ENCODE results near the gene DNMBP.
A peak's percentile ranks its signal among the peaks of the same experiment; 100 is the strongest.

Gene DNMBP

DNA sequence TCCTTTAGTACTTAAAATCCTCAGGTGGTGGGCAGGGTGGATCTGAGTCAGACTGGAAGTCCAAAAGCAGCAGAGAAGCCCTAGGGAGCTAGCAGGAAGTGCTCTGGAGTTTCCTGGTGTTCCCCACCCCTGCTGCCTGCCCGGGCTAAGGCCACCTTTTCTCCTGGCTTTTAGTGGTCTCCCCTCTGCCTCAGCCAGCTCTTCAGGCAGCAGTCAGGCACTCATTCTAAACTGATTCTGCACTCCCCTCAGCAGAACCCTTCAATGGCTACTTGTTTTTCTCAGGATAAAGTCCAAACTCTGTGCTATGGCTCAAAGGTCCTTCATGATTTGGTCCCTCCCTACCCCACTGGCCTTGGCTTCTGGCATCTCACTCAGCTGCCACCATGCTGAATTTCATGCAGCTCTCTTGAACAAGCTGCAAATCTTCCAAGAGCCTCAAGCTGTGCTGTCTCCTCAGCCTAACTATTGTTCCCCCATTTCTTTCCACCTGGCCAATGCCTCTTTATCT lies 28.9 kb upstream of the DNMBP start:
- Histone ChIP-seq H3K36me3 (ENCODE audit: control insufficient read depth in 2 of 2, insufficient read depth in 2 of 2, low read length in 2 of 2) (no peaks in the 10 kb centered on the region), H3K27me3 (ENCODE audit: control insufficient read depth in 2 of 2, insufficient read depth in 2 of 2, low read length in 2 of 2) (no peaks in the 10 kb centered on the region), H3K9me3 (ENCODE audit: control insufficient read depth in 2 of 2, low read length in 2 of 2) (no peaks in the 10 kb centered on the region), H3K27ac (ENCODE audit: low read depth in 2 of 2, low read length in 2 of 2) (peak overlapping the region; percentile 54 to 55), H3K4me1 (ENCODE audit: control insufficient read depth in 2 of 2, insufficient read depth in 2 of 2, low read length in 2 of 2) (peaks cover 11 to 15% of the 10 kb centered on the region in 2 donors), H3K4me3 (ENCODE audit: low read length in 2 of 2) (peak overlapping the region in 1 of 2 donors; percentile 15), H3K9ac (ENCODE audit: low read depth in 1 of 2, low read length in 2 of 2) (no peak overlapping the region)

DNA sequence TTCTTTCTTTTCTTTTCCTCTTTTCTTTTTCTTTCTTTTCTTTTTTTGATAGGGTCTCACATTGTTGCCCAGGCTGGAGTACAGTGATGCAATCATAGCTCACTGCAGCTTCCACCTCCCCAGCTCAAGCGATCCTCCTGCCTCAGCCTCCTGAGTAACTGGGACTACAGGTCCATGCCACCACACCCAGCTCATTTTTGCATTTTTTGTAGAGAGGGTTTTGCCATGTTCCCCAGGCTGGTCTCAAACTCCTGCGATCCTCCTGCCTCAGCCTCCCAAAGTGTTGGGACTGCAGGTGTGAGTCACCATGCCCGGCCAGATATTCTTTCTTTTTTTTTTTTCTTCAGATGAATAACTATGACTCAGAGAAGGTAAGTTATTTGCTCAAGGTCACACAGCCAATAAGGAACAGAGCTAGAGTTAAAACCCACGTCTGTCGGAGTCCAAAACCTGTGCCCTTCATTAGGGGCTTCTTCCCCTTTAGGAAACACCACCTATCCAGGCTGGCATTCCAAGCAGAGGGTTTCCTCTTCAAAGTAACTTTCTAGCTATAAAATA lies 28.1 kb upstream of the DNMBP start:
- Histone ChIP-seq H3K4me3 (ENCODE audit: low read length in 2 of 2) (no peak overlapping the region), H3K36me3 (ENCODE audit: control insufficient read depth in 2 of 2, insufficient read depth in 2 of 2, low read length in 2 of 2) (no peaks in the 10 kb centered on the region), H3K27me3 (ENCODE audit: control insufficient read depth in 2 of 2, insufficient read depth in 2 of 2, low read length in 2 of 2) (no peaks in the 10 kb centered on the region), H3K9ac (ENCODE audit: low read depth in 1 of 2, low read length in 2 of 2) (no peak overlapping the region), H3K4me1 (ENCODE audit: control insufficient read depth in 2 of 2, insufficient read depth in 2 of 2, low read length in 2 of 2) (peaks cover 11 to 15% of the 10 kb centered on the region in 2 donors), H3K9me3 (ENCODE audit: control insufficient read depth in 2 of 2, low read length in 2 of 2) (no peaks in the 10 kb centered on the region), H3K27ac (ENCODE audit: low read depth in 2 of 2, low read length in 2 of 2) (peak overlapping the region; percentile 54 to 55)

DNA sequence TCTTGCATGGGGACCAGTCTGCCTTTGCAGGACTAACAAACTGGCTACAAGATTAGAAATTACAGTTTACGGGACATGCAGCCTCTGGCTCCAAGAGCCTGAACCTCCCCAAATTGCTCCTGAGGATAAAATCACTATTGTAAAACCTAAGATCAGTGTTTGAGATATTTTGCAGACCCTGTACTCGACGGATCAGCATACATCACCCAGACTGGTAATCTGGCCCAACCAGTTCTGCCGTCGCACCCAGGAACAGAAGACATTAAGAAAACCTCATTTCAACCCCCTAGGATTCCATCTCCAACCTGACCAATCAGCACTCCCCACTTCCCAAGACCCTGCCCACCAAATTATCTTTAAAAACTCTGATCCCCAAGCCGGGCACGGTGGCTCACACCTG lies 27.1 kb upstream of the DNMBP start:
- Histone ChIP-seq H3K9me3 (ENCODE audit: control insufficient read depth in 2 of 2, low read length in 2 of 2) (no peaks in the 10 kb centered on the region), H3K27ac (ENCODE audit: low read depth in 2 of 2, low read length in 2 of 2) (no peak overlapping the region), H3K4me3 (ENCODE audit: low read length in 2 of 2) (no peak overlapping the region), H3K4me1 (ENCODE audit: control insufficient read depth in 2 of 2, insufficient read depth in 2 of 2, low read length in 2 of 2) (peaks cover 11 to 15% of the 10 kb centered on the region in 2 donors), H3K36me3 (ENCODE audit: control insufficient read depth in 2 of 2, insufficient read depth in 2 of 2, low read length in 2 of 2) (no peaks in the 10 kb centered on the region), H3K9ac (ENCODE audit: low read depth in 1 of 2, low read length in 2 of 2) (no peak overlapping the region), H3K27me3 (ENCODE audit: control insufficient read depth in 2 of 2, insufficient read depth in 2 of 2, low read length in 2 of 2) (no peaks in the 10 kb centered on the region)

DNA sequence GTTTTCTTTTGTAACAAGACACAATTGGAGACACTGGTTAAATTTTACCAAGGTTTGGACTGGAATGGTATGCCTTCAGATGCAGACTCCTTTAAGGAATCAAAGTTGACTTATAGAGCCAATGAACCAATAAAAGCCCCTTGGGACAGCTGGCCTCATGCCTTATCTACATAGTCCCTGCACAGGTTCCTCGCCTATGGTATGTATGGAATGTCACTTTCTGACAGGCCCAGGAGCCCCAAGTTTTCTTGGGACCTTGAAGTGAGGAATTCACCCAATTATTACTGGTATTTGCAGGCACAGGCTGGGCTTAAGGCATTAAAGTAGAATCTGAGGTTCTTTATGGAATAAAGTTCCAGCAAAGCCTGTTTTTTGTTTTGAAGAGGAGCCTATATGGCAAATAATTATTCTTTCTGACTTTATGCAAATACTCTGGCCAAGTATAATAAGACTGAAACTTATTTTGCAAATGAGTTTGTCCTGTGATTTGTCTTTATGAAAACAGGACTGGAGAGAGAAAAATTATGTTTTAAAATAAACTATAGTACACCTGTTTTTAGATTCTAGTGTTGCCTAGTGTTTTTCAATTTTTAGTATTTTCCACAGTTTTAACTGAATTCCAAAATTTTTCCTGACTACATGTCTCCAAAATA lies 24.1 kb upstream of the DNMBP start:
- Histone ChIP-seq H3K9me3 (ENCODE audit: control insufficient read depth in 2 of 2, low read length in 2 of 2) (no peaks in the 10 kb centered on the region), H3K27me3 (ENCODE audit: control insufficient read depth in 2 of 2, insufficient read depth in 2 of 2, low read length in 2 of 2) (no peaks in the 10 kb centered on the region)

DNA sequence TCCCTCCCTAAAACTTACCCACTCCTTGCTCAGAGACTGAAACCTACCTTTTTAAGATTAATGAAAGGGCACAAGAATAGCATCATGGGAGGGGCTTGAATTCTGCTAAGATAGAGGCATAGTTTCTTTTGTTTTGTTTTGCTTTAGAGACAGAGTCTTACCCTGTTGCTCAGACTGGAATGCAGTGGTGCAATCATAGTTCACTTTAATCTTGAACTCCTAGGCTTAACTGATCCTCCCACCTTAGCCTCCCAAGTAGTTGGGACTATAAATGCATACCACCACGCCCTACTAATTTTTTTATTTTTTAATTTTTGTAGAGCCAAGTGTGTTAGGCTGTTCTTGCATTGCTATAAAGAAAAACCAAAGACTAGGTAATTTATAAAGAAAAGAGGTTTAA lies 17.7 kb upstream of the DNMBP start:
- Histone ChIP-seq H3K9ac (ENCODE audit: low read depth in 1 of 2, low read length in 2 of 2) (no peak overlapping the region), H3K4me1 (ENCODE audit: control insufficient read depth in 2 of 2, insufficient read depth in 2 of 2, low read length in 2 of 2) (no peaks in the 10 kb centered on the region), H3K36me3 (ENCODE audit: control insufficient read depth in 2 of 2, insufficient read depth in 2 of 2, low read length in 2 of 2) (no peaks in the 10 kb centered on the region), H3K9me3 (ENCODE audit: control insufficient read depth in 2 of 2, low read length in 2 of 2) (peaks cover 4 to 6% of the 10 kb centered on the region in 2 donors), H3K27ac (ENCODE audit: low read depth in 2 of 2, low read length in 2 of 2) (no peak overlapping the region), H3K27me3 (ENCODE audit: control insufficient read depth in 2 of 2, insufficient read depth in 2 of 2, low read length in 2 of 2) (no peaks in the 10 kb centered on the region), H3K4me3 (ENCODE audit: low read length in 2 of 2) (no peak overlapping the region)

More for the DNA sequence above, 24.1 kb upstream of the DNMBP start:
- no peaks in the 10 kb centered on the region for H3K36me3 ChIP-seq (ENCODE audit: control insufficient read depth in 2 of 2, insufficient read depth in 2 of 2, low read length in 2 of 2)
- H3K27ac ChIP-seq (ENCODE audit: low read depth in 2 of 2, low read length in 2 of 2), result no peak overlapping the region
- no peak overlapping the region for H3K9ac ChIP-seq (ENCODE audit: low read depth in 1 of 2, low read length in 2 of 2)
- H3K4me1 ChIP-seq (ENCODE audit: control insufficient read depth in 2 of 2, insufficient read depth in 2 of 2, low read length in 2 of 2), result peaks cover 10% of the 10 kb centered on the region in 2 donors
- H3K4me3 ChIP-seq (ENCODE audit: low read length in 2 of 2), result no peak overlapping the region

DNA sequence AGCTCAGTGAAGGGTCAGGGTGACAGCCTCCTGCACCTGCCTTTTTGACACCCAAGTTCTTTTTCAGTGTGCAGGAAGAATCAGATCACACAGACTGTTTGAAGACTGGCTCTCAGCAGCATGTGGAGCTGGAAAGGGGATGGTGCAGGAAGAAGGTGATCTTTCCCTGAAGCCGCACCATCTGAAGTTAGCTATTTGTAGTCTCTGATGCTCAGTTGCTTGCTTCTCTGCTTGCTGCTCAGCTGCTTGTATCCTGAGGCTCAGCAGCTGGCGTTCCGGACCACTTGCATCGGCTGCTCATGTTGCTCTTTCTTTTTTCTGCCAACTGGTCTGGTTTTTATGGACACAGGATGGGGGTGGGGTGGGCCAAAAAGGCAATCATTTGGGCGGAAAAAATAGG lies 15.8 kb upstream of the DNMBP start:
- Histone ChIP-seq H3K9ac (ENCODE audit: low read depth in 1 of 2, low read length in 2 of 2) (no peak overlapping the region), H3K27me3 (ENCODE audit: control insufficient read depth in 2 of 2, insufficient read depth in 2 of 2, low read length in 2 of 2) (no peaks in the 10 kb centered on the region), H3K9me3 (ENCODE audit: control insufficient read depth in 2 of 2, low read length in 2 of 2) (peaks cover 4 to 6% of the 10 kb centered on the region in 2 donors), H3K36me3 (ENCODE audit: control insufficient read depth in 2 of 2, insufficient read depth in 2 of 2, low read length in 2 of 2) (no peaks in the 10 kb centered on the region), H3K4me3 (ENCODE audit: low read length in 2 of 2) (no peak overlapping the region), H3K4me1 (ENCODE audit: control insufficient read depth in 2 of 2, insufficient read depth in 2 of 2, low read length in 2 of 2) (no peaks in the 10 kb centered on the region), H3K27ac (ENCODE audit: low read depth in 2 of 2, low read length in 2 of 2) (no peak overlapping the region)

DNA sequence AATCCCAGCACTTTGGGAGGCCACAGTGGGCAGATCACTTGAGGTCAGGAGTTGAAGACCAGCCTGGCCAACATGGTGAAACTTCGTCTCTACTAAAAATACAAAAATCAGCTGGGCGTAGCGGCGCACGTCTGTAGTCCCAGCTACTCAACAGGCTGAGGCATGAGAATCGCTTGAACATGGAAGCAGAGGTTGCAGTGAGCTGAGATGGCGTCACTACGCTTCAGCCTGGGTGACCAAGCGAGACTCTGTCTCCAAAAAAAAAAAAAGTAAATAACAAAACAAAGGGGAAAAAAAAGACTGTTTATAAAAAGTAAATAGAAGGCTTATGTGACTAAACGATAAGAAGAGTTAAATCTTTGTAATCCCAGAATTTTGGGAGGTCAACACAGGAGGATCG lies 15.0 kb upstream of the DNMBP start:
- H3K9me3 ChIP-seq (ENCODE audit: control insufficient read depth in 2 of 2, low read length in 2 of 2), result peaks cover 4 to 6% of the 10 kb centered on the region in 2 donors
- no peak overlapping the region for H3K27ac ChIP-seq (ENCODE audit: low read depth in 2 of 2, low read length in 2 of 2)
- no peaks in the 10 kb centered on the region for H3K27me3 ChIP-seq (ENCODE audit: control insufficient read depth in 2 of 2, insufficient read depth in 2 of 2, low read length in 2 of 2)
- peaks cover 0 to 4% of the 10 kb centered on the region in 2 donors for H3K4me1 ChIP-seq (ENCODE audit: control insufficient read depth in 2 of 2, insufficient read depth in 2 of 2, low read length in 2 of 2)
- no peak overlapping the region for H3K4me3 ChIP-seq (ENCODE audit: low read length in 2 of 2)
- H3K9ac ChIP-seq (ENCODE audit: low read depth in 1 of 2, low read length in 2 of 2), result no peak overlapping the region
- no peaks in the 10 kb centered on the region for H3K36me3 ChIP-seq (ENCODE audit: control insufficient read depth in 2 of 2, insufficient read depth in 2 of 2, low read length in 2 of 2)

DNA sequence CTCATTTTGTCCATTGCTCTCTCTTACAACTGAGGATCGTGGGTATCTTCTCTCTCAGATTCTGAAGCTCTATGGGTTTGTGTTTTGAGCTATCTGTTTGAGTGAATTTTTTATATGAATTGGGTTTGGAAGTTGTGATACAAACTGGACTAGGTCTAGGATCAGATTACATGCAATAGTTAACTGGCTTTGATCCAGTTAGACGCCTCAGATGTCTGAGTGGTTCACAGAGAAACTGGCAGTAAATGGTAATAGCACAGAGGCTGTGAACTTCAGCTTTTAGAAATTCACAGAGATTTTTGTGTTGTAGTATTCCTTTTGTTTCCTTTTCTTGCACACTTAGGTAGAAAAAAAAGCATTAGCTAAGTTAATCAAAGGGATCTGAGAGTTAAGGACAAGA lies 12.7 kb upstream of the DNMBP start:
- no peak overlapping the region for H3K9ac ChIP-seq (ENCODE audit: low read depth in 1 of 2, low read length in 2 of 2)
- H3K27ac ChIP-seq (ENCODE audit: low read depth in 2 of 2, low read length in 2 of 2), result no peak overlapping the region
- peaks cover 0 to 4% of the 10 kb centered on the region in 2 donors for H3K4me1 ChIP-seq (ENCODE audit: control insufficient read depth in 2 of 2, insufficient read depth in 2 of 2, low read length in 2 of 2)
- H3K4me3 ChIP-seq (ENCODE audit: low read length in 2 of 2), result no peak overlapping the region
- no peaks in the 10 kb centered on the region for H3K27me3 ChIP-seq (ENCODE audit: control insufficient read depth in 2 of 2, insufficient read depth in 2 of 2, low read length in 2 of 2)
- H3K36me3 ChIP-seq (ENCODE audit: control insufficient read depth in 2 of 2, insufficient read depth in 2 of 2, low read length in 2 of 2), result no peaks in the 10 kb centered on the region
- H3K9me3 ChIP-seq (ENCODE audit: control insufficient read depth in 2 of 2, low read length in 2 of 2), result no peaks in the 10 kb centered on the region

DNA sequence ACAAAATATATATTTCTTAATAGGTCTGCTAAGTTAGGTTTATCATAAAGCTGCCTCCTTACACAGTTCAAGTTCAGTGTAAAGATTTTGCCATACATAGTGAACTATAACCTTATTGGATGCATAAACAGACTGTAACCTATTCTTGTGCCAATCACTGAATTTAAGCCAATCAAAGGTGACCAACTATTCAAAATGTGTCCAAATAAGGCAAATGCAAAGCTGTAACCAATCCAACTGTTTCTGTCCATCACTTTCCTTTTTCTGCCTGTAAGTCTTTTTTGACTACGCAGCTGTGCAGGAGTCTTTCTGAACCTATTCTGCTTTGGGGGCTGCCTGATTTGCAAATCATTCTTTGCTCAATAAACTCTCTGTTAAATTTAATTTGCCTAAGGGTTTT lies 11.6 kb upstream of the DNMBP start:
- Histone ChIP-seq H3K27me3 (ENCODE audit: control insufficient read depth in 2 of 2, insufficient read depth in 2 of 2, low read length in 2 of 2) (no peaks in the 10 kb centered on the region), H3K9me3 (ENCODE audit: control insufficient read depth in 2 of 2, low read length in 2 of 2) (no peaks in the 10 kb centered on the region), H3K9ac (ENCODE audit: low read depth in 1 of 2, low read length in 2 of 2) (no peak overlapping the region), H3K4me1 (ENCODE audit: control insufficient read depth in 2 of 2, insufficient read depth in 2 of 2, low read length in 2 of 2) (peaks cover 0 to 4% of the 10 kb centered on the region in 2 donors), H3K36me3 (ENCODE audit: control insufficient read depth in 2 of 2, insufficient read depth in 2 of 2, low read length in 2 of 2) (no peaks in the 10 kb centered on the region), H3K4me3 (ENCODE audit: low read length in 2 of 2) (no peak overlapping the region), H3K27ac (ENCODE audit: low read depth in 2 of 2, low read length in 2 of 2) (no peak overlapping the region)

DNA sequence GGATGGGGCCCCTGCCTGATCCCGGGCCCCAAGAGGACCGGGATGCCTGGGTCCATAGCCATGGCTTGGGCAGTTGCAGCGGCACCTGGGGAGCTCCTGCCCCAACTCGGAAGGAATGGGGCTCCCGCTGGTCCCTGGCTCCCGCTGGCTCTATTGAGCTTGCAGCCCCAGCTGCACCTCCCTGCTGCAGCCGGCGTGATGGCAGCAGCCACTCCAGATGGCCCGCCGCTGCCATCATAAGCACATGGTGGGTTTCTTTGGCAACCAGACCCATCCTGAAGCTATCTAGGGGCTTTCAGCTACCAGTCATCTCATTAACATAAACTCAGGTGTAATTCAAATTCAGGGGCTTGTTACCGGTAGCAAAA lies 11.1 kb upstream of the DNMBP start:
- H3K4me3 ChIP-seq (ENCODE audit: low read length in 2 of 2), result no peak overlapping the region
- no peaks in the 10 kb centered on the region for H3K9me3 ChIP-seq (ENCODE audit: control insufficient read depth in 2 of 2, low read length in 2 of 2)
- H3K9ac ChIP-seq (ENCODE audit: low read depth in 1 of 2, low read length in 2 of 2), result no peak overlapping the region
- H3K27ac ChIP-seq (ENCODE audit: low read depth in 2 of 2, low read length in 2 of 2), result no peak overlapping the region
- peaks cover 0 to 4% of the 10 kb centered on the region in 2 donors for H3K4me1 ChIP-seq (ENCODE audit: control insufficient read depth in 2 of 2, insufficient read depth in 2 of 2, low read length in 2 of 2)
- no peaks in the 10 kb centered on the region for H3K27me3 ChIP-seq (ENCODE audit: control insufficient read depth in 2 of 2, insufficient read depth in 2 of 2, low read length in 2 of 2)
- H3K36me3 ChIP-seq (ENCODE audit: control insufficient read depth in 2 of 2, insufficient read depth in 2 of 2, low read length in 2 of 2), result no peaks in the 10 kb centered on the region

All from mucosa of rectum (tissue), 2 donors.